ENCODE measurements around the gene CFP.

CFP gene

GRCh38 chrX:47625365-47625764 lies 4.4 kb downstream of the CFP start:
- no peak for DNase-seq (ENCODE audit: low read depth, low spot score)
- in situ Hi-C loops (cut with HindIII; ENCODE audit: low sequenced_read_pairs): no loop called here
- no peak overlapping the region for H3K4me3 ChIP-seq (ENCODE audit: low read depth, low read length)
- no peak for TF ChIP-seq CTCF (IDR thresholded peaks at IDR 0.05; ENCODE audit: low read depth, low read length)

GRCh38 chrX:47623540-47624027 lies 6.1 kb downstream of the CFP start:
- peak; percentile 68 for DNase-seq (ENCODE audit: low read depth, low spot score)
- H3K4me3 ChIP-seq (ENCODE audit: low read depth, low read length): peak overlapping the region; percentile 22
- in situ Hi-C loops (cut with HindIII; ENCODE audit: low sequenced_read_pairs): no loop called here
- TF ChIP-seq CTCF (IDR thresholded peaks at IDR 0.05; ENCODE audit: low read depth, low read length): no peak

DNA sequence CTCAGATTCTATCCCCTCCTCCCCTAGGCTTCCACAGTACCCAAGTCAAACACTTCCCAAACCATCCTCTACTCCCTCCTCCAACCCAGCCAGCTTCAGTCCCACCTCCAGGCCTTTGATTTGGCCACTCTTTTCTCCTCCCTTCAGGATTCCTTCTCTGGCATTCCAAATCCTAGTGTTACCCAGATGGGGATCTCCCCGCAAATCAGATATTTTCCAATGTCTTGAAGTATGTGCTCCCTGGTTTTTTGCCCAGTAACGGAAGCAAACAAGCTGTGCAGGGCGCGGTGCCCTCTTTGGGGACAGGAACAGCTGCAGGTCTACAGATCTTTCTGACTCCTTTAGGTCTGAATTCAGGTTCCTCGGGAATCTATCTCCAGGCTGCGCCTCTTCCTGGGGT lies 7.9 kb downstream of the CFP start:
- no peak for DNase-seq (ENCODE audit: low read depth, low spot score)
- no peak for TF ChIP-seq CTCF (IDR thresholded peaks at IDR 0.05; ENCODE audit: low read depth, low read length)
- no peak overlapping the region for H3K4me3 ChIP-seq (ENCODE audit: low read depth, low read length)
- in situ Hi-C loops (cut with HindIII; ENCODE audit: low sequenced_read_pairs): no loop called here

DNA sequence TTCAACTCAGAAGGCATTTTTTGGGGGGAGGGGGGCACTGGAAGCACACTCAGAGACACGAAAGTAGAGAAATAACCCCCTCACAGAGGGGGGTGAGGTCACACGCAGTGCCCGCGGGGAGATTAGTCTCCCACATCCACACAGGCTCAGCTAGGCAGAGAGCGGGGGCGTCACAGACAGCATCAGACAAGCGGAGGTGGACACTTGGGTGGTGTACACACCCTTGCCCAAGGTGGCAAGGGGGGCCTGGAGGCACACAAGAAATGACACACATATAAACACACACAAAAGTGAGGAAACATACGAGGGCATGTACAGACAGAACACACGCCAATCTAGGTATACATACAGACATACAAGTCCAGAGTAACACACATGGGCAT lies 9.4 kb downstream of the CFP start:
- no peak overlapping the region for H3K4me3 ChIP-seq (ENCODE audit: low read depth, low read length)
- no peak for DNase-seq (ENCODE audit: low read depth, low spot score)
- in situ Hi-C loops (cut with HindIII; ENCODE audit: low sequenced_read_pairs): no loop called here
- TF ChIP-seq CTCF (IDR thresholded peaks at IDR 0.05; ENCODE audit: low read depth, low read length): no peak

DNA sequence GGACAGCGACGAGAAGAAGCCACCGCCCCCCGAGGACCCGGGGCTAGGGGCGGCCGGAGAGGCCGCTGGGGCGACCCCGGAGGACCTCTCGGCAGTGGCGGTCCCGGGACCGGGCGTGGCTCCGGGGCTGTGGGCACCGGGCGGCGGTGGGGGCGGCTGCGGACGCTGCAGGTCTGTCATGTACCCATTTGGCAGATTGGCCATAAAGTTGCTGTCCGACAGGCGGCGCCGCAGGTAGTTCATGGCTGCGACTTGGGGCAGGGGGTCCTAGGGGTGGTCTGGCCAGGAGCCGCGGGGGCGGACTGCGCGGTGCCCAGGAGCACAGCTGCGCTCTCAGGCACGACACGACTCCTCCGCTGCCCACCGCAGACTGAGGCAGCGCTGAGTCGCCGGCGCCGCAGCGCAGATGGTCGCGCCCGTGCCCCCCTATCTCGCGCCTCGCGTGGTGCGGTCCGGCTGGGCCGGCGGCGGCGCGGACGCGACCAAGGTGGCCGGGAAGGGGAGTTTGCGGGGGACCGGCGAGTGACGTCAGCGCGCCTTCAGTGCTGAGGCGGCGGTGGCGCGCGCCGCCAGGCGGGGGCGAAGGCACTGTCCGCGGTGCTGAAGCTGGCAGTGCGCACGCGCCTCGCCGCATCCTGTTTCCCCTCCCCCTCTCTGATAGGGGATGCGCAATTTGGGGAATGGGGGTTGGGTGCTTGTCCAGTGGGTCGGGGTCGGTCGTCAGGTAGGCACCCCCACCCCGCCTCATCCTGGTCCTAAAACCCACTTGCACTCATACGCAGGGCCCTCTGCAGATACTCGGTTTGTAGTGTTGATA lies 10.0 kb downstream of the CFP start, which contains the start of gene SYN1:
TSS of gene SYN1 (minus strand) at position 372 of the 817 bp plus-strand sequence. CDS start at position 243, 129 bp downstream.
- peak within 1 kb of the TSS; percentile 31 for H3K4me3 ChIP-seq (ENCODE audit: low read depth, low read length)
- peak; percentile 74 for DNase-seq (ENCODE audit: low read depth, low spot score)
- no peak for TF ChIP-seq CTCF (IDR thresholded peaks at IDR 0.05; ENCODE audit: low read depth, low read length)
- in situ Hi-C loops (cut with HindIII; ENCODE audit: low sequenced_read_pairs): no loop called here

DNA sequence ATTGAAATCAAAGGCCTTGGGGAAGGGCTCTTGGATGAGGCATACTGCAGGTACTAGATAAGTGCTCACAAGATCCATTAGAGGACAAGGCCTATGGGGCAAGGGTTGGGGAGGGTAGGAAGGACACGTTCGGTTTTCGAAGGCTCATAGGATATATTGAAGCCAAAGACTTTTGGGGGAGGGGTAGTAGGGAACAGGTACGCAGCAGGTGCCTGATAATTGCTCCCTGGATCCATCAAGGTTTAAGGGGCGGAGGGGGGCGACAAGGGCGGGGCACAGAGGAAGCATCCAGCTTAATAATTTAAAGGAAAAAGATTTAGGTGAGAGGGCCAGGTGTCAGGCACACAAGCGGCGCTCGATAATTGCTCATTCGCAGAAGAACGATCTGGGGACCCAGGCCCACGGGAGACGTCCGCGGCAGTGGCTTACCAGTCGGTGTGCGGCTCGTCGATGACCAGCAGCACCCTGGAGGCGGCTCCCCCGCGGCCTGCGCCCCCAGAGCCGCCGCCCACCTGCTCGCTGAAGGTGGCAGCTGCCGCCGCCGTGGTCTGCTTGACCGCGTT lies 10.7 kb downstream of the CFP start:
- no peak for TF ChIP-seq CTCF (IDR thresholded peaks at IDR 0.05; ENCODE audit: low read depth, low read length)
- H3K4me3 ChIP-seq (ENCODE audit: low read depth, low read length): no peak overlapping the region
- in situ Hi-C loops (cut with HindIII; ENCODE audit: low sequenced_read_pairs): no loop called here
- no peak for DNase-seq (ENCODE audit: low read depth, low spot score)
